GM21526 (cell line): Measurements from ENCODE around the gene CRACR2A.

ENCODE experiments used
- ATAC-seq: cut with Tn5 transposase; IDR thresholded peaks from one replicate; pipeline ENCODE4 v1.9.1; 2021; ENCODE audit warnings: moderate library complexity; ENCODE audit not compliant: unreplicated experiment, low FRiP score

The CRACR2A gene

DNA sequence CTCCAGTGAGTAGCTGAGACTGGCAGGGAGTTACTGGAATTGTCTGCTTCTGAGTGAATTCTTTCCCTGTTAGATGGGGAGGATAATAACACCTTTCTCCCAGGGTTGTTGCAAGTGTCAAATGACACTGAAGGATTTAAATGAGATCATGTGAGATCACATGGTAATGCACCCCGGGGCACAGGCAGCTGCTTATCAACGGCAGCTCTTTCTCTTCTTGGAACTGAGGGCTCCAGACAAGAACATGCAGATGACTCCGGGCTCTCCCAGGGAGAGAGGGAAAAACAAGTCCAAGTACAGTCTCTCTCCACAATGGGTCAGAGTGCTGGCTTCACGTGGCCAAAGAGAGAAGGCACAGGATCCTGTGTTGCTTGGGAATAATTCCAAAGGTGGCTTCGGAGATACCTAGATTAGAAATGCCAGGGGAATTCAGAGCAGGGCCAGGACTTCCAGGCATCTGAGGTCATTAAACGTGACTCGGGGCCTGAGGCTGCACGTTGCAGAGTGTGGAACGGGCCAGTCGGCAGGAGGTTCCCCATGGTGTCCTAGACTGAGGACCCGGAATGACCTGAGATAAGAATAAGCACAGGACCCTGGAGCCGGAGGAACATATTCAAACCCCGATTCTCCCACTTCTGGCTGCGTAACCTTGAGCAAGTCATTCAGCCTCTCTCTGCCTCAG is 152.7 kb downstream of the CRACR2A start:
- ATAC-seq = no peak

DNA sequence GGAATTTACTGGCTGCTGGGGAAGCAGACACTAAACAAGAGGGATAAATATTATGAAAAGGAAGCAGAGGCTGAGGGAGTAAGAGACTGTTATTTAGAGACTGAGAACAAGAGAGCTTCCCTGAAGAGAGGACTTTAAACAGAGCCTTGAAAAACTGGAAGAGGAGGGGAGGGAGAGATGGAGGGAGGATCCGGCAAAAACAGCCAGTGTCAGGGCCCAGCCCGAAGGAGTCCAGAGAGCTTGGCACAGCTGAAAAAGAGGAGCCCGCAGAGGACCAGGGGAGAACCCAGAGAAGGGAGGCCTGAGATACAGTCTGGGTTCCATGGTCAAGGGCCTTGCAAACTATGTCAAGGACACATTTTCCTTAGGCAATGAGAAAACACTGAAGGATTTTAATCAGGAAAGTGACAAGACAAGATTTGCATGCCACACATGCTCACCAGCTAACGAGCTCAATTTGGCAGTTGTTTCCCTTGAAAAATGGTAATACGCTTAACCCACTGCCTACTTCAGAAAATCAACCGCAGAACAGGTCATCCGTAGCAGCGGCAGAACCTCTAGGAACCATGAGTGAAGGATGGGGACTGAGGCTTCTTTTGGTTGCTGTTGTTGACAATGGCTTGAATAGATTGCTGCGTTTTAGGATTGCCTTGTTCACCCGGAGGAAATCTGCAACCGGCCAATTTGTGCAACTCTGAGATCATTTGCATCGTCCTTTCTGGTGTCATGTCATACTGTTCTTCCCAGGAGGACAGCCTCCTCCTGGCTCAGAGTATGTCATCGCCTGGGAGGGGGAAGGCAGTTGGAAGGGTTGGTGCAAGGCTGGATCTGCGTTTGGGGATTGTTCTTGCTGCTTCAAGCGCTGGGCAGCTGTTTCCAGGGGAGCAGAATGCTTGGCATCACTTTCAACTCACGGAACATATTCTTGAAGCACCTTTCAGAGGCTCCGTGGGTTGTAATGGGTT is 153.7 kb downstream of the CRACR2A start:
- ATAC-seq = no peak

DNA sequence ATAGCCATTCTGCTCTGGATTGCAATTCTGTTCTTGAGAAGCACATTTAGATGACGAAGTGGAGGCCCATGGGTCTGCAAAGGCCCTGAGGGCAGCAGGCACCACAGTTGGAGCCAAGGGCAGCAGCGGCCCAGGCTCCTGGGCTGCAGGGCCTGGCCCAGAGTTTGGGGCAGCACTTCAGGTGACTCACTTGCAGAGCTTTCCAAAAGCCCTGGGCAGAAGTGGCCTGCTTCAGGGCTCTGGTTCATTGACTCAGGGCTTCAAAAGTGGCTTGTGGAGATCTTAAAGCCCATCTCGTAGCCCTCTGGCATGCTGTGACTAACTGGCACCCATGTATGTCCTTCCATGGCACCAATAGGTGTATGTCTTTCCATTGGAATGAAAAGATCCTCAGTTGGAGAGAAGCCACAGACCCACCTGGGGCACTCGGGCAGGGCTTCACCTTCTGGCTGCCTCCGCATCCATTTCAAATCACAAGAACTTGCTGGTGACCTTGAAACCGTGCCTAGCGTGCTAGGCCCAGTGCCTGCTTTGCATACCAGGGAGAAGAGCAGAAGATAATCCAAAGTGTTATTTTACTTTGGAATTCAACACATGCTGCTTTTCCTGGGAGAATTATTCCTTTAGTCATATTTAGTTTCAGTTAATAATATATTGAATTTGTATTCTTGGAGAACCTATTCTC is 155.2 kb downstream of the CRACR2A start:
- no peak for ATAC-seq

DNA sequence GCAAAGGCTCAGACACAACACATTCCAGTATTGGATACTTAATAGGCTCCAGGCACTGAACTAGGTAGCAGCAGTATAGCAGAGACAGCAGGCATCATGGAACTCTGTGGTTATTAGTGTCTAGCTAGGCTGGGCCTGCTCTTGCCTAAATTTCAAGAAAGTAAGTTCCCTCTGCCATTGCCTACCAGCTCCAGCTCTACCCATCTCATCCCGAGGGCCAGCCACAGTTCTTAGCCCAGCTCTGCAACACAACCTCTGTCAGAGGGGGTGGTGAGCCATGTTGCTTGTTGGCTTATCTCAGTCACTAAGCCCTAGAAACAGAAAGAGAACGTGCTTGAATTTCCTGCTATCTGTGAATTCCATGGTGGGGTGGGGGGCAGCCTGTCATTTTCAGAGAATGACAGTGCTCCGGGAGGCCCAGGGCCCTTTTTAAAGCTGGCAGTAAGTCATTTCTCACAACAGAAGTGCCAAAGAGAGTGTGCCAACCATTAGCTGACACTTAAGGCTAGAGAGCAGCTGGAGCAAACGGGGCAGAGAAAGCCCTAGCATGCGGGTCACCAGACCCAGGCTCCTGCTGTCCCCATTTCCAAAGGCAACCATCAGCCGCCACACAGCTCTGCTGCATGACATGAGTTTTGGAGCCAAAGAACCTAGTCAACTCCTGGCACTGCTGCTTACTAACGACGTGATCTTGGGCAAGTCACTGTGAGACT is 156.1 kb downstream of the CRACR2A start:
- no peak for ATAC-seq

DNA sequence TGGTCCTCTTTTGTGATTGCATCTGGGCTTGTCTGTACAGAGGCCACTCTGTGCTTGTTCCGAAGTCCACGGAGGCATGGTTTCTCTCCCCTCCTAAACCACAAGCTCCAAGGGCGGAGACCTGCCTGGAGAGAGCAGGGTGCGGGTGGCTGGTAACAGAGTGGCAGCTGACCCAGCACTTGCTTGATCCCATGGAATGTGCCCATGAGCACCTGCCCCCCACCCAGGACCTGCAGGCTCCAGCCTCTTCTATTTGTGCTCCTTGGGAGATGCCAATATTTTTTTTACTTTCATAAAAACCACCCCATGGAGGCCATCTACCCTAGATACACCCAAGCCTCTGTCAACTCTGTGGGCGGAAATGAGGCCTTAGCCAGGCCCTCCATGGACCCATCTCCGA is 157.2 kb downstream of the CRACR2A start:
- ATAC-seq = no peak

DNA sequence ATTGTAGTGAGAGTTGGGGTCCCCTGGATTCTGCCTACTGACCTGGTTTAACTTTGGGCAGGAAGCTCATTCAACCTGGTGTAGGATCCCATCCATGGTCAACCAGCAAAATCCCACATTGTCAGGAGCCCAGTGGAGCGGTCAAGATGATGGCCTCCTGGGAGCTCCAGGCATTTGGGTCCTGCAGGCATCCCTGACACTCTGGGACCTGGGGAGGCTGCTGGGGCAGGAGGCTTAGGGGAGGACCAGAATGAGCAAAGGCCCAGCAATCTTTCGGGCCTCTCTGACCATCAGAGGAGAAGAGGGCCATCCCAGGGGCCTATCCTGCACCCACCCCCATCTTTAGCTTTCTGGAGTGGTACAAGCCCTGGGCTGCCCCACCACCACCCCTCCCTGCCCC is 157.9 kb downstream of the CRACR2A start:
- no peak for ATAC-seq

DNA sequence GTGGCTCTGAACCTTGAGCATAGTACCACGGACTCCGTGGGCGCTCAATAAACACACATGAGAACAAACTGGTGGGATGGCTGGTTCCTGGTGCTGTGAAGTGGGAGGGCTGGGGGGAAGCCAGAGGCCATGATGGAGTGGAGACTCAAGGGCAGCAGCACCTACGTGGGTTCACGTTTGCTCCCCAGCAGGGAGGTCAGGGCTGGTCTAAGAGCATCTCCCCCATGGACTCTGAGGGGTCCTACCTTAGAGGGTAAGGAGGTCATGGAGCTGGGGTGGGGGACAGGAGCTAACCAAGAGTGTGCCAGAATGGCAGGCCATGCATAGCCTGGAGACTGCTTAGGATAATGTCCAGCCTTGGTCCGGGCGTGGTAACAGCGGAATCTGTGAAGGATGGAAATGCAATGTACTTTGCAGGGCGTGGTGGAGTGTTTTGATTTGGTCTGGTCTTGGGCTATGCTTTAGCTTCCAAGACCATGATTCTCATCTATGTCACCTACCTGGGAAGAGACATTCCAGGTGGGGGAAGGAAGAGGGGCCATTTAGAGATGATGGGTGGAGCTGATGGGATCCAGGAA is 158.9 kb downstream of the CRACR2A start:
- ATAC-seq = no peak

DNA sequence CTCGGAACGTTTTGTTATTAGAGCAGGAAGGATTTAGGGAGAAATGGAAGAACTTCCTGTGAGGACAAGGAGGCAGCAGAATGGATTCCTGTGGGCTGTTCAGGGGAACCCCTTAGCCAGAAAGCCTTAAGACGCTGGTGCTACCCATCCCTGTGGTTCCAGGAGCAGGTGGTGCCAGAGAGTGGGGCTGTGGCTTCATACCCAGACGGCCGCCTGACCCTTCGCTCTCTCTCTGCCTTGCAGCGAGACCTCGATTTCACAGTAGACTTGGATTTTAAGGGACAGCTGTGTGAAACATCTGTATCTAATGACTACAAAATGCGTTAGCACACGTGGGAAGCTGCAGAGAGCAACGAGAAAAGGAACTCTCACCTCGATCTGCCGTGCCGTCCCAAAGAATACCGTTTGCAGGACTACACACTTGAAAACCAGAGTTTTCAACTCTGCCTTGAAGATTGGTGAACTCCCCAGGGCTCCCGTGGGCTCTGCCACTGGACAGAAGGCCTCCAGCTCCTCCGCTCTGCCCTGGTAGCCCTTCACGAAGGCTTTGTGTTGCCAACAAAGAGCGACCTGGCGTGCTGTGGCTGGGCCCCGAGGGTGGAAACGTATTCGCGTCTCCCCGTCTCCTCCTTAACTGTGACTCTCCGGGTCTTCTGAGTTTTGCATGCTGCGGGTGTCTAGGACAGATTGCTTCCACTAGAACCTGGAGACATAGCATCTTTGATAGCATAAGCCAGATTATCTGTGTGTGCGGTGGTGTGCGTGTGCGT is 159.9 kb downstream of the CRACR2A start:
- ATAC-seq = no peak

DNA sequence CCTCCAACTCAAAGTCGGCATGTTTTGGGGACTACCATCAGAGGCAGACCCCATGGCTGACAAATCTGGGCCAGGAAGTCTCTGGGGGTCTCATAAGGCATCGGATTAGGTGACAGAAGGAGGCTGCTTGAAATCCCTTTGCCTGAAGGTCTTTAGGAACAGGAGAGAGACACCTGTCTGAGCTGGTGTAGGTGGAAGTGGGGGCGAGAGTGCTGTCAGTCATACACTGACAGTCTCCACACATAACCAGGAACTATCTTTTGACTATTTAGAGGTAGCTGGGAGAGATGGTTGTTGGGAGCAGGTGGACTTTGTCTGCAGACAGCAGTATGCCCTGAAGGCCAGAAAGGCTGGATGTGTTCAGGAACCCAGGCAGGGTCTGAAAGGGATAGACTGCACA is 163.2 kb downstream of the CRACR2A start:
- ATAC-seq = no peak

DNA sequence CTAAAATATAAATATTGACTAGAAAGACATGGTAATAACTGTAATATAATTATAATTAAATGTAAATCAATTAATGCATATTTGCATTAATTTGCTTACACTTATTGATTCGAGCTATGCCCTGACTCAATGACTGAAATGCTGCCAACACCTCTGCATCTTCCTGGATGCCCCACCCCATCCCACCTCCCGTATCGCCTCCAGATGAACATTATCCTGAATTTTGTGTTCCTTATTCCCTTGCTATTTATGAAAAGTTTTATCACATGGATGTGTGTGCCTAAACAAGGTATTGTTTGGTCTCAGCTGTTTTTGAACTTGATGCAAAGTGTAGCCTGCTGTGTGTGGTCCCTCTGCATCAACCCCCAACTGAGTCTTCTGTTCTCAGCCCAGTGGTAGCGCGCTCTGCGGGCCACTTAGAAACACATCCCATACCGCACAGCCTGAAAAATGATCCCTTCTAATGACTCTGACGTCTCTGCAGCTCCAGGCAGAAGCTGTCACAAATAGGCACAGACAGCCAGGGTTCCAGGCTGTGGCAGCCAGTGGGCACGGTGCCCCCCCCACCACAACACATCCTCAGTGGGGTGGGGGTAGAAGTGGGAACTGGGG is 165.4 kb downstream of the CRACR2A start:
- ATAC-seq = no peak

DNA sequence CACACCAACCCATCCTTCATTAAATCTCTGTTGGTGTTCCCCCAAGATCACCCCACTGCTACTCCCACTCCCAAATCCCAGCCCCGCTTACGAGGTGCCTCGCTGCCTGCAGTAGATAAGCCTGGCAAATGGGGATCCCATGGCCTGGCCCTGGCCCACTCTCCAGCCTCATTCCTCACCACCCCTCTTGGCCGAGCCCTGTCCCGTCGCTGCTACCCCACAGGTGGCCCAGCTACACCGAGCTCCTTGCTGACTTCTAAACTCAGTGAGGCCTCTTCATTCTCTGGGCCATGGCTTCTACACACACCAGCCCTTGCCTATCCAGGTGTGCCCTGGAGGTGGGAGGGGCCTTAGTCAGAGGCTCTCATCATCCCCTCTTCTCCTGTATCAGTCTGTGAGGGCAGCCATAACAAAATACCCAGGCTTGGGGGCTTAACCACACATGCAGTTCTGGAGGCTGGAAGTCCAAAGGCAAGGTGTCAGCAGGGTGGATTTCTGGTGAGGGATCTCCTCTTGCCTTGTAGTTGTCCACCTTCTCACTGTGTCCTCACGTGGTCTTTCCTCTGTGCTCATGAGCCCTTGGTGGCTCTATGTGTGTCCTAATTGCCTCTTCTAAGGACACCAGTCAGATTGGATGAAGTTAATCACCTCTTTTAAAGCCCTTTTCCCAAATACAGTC is 169.1 kb downstream of the CRACR2A start:
- no peak for ATAC-seq

DNA sequence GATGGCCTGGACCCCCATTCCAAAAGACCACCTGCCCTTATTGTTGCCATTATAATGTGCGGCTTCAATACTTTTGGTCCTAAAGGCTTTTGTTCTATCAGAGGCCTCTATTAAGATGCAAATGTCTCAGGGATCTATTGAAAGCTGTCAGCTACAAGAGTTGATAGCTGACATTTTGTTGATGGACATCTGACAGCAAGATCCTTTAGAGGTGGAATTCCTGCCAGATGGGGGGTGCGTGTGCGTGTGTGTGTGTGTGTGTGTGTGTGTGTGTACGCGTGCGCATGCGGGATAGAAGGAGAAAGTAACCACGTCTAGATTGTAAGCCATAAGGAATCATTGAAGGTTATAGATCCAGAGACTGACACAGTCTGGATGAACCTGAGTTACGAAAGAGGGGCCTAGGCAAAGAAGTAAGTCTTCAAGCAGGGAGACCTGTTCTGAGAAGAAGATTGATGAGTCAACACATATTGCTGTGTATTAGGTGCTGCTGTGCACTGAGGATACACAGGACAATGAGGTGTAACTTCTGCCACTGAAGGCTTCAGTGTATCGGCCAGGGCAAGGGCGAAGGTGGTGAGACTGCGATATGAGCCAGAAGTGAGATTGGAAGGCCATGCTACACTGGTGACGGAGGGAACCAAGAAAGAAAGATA is 172.7 kb downstream of the CRACR2A start:
- ATAC-seq = no peak

DNA sequence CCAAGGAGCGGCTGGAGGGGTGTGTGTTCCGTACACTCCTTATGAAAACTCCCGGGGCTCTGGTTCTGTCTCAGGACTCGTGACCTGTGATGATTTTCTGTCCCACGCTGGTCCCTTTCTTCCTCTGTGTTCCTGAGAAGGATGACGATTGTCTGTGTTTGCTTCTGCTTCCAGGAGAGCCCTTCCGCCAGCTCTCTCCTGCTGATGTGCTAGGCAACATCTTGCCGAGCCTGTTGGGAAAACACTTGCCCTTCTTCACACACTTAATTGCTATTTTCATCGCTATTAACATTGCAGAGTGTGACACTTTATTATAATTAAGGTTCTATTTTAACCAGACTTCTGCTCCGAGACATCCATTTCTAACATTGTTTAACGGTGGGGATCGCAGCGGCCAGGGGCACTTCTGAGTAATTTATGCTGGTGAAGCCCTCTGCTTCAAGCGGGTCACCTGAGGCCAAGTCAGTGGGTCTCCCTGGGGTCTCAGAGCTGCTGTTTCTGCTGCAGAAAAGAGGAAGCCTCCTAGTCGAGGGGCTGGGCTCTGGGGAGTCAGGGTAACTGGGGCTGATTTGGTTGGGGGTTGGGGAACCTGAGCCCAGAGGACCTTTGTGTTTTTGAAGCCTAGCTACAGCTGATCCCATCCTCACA is 173.3 kb downstream of the CRACR2A start:
- no peak for ATAC-seq

DNA sequence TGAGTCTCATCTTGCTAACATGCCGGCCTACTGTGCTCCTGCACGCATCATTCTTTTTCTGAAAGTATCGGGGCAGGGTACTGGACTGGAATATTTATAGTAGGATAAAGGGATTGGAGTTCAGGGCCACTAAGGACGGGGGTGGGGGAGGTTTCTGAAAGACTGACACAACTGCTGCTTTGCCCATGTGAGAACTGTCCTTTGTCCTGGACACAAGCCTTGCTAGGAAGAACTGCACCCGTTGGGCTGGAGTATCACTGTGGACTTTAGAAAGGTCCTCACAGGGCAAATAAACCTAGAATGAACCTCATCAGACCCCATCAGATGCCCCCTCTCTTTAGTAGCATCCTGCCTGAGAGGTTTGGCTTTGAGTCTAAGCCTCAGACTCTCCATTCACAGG is 174.4 kb downstream of the CRACR2A start:
- ATAC-seq = no peak

DNA sequence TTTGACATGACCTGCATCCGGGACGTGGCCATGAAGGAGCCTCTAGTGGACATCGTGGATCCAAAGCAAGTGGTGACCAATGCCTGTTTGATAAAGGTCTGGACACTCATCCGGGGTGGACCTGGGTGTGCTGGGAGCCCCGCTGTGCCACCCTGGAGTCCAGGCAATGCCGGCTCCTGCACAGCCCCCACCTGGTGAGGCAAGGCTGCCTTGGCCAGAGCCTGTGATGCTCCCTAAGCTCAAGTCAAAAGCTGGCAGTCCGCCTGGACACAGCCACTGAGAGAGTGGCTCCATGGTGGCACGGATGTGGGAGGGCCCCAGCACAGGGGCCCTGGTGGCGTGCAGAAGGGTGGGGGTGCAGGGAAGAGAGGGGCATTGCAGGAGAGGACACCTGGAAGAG is 176.0 kb downstream of the CRACR2A start:
- no peak for ATAC-seq

DNA sequence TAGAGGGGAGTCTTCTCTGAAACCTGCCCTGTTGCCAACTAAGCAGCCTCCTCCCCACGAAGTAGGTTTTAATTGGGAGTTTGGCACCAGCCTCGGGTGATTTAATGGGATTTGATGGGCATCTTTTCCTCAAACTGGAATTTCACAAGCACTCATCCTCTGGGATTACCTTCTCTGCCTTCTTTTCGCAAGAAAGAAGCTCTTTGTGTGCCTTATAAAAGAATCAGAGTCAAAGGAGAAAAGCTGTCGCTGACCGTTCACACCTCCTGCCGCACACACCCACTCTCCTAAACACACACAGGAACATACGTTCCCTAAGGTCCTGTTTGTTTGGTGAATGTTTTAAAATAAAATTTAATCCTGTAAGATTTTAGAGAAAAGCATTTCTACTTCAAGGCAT is 177.9 kb downstream of the CRACR2A start:
- ATAC-seq = no peak

DNA sequence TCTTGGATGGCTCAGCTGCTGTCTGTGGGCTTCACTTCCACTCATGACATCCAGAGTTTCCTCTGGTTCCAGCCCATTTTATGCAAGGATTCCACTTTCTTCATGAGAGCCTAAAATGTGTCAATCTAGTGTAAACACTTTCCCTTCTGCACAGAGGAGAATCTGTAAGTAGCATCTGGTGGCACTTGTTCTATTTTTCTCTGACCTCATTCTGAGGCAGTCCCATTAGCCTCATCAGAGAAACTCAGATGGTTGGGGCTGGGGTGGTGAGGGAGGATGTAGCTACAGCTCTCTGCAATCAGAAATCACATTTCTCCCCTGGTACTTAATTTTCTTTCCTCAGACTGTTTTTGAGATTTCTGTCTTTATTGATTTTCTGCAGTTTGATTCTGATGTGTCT is 180.3 kb downstream of the CRACR2A start:
- ATAC-seq = no peak

DNA sequence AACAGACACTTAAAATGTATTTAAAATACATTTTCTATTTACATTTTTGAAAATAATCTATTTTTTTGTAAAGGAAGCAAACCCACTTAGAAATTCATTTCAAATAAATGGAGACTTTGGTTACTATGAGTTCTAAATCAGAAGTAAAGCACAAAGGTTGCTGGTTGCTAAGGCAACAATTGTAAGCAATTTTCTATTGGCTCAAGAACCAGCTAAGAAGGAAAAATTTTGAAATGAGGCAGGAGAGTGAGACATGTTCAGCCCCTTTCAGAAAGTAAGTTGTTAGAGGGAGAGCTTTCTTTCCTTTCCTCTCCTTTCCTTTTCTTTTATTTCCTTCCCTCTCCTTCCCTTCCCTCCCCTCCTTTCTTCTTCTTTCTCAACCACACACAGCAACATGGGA is 181.2 kb downstream of the CRACR2A start:
- ATAC-seq = no peak
